GM12892 (cell line): ENCODE measurements around the gene MRTFB.

Experiments used
- POLR2A ChIP-seq: IDR thresholded peaks from 2 replicates; pipeline ENCODE4 v1.6.1; 2011; ENCODE audit warnings: low read depth, low read length, control low read depth
- POLR2AphosphoS5 ChIP-seq: IDR thresholded peaks from 2 replicates; pipeline ENCODE4 v1.6.1; 2011; ENCODE audit warnings: low read depth, low read length, control low read depth
- TAF1 ChIP-seq: IDR thresholded peaks from 2 replicates; pipeline ENCODE4 v1.6.1; 2011; ENCODE audit warnings: low read depth, mild to moderate bottlenecking, control low read depth, low read length, borderline replicate concordance

DNA sequence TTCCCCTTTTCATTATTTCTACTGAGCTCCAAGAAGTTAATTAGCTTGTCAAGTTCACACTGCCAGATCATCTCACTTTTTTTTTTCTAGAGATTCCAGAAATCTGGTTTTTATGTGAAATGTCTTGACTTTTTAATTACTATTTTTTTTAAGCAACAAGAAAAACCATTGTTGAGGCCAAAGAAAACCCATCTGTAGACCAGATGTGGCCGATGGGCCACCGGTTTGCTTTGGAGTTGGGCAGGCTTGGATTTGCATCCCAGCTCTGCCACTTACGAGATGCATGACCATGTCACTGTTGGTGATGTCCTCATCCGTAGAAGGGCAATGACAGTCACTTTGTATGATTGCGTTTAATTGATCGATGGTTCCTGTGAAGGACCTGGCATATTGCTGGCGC lies 34.2 kb upstream of the MRTFB start:
- no peak for TF ChIP-seq POLR2A
- no peak for TF ChIP-seq POLR2AphosphoS5
- TF ChIP-seq TAF1 = no peak
